ENCODE data around the gene PROM1.

GRCh38 chr4:15971068-15971801 lies 112.6 kb downstream of the PROM1 start:
- TF ChIP-seq CTCF (conservative IDR thresholded peaks at IDR 0.05; ENCODE audit: low read depth, low read length) (no peak), EZH2phosphoT487 (IDR thresholded peaks at IDR 0.05; ENCODE audit: borderline replicate concordance, low read length) (no peak), EZH2 (IDR thresholded peaks at IDR 0.05; ENCODE audit: low read length, unreplicated experiment) (no peak)
